PFSK-1 (cell line): ENCODE data around the gene FBXW11. TPM values are rescaled to one million over a fixed set of nuclear protein-coding genes. Genes with fewer than 3 reads are reported as not detected.

ENCODE experiments used
- FOXP2 ChIP-seq: optimal IDR thresholded peaks from 2 replicates; pipeline ENCODE3; 2011; ENCODE audit warnings: borderline replicate concordance, control low read depth, inconsistent platforms; ENCODE audit not compliant: insufficient read depth; ENCODE audit errors: extremely low read length, extremely low read depth
- POLR2AphosphoS5 ChIP-seq: IDR thresholded peaks from 2 replicates; pipeline ENCODE4 v1.6.1; 2012; ENCODE audit warnings: low read depth, mild to moderate bottlenecking, control low read depth, low read length, moderate library complexity
- SIN3A ChIP-seq: IDR thresholded peaks from 2 replicates; pipeline ENCODE4 v1.6.1; 2012; ENCODE audit warnings: mild to moderate bottlenecking, low read length, moderate library complexity, borderline replicate concordance; ENCODE audit not compliant: insufficient read depth
- TAF1 ChIP-seq: IDR thresholded peaks from 2 replicates; pipeline ENCODE4 v1.6.1; 2012; ENCODE audit warnings: low read length, control low read depth, borderline replicate concordance; ENCODE audit not compliant: insufficient read depth
- polyA plus RNA-seq: library from polyadenylated mRNA; unstranded; fragments of >200 nt; gene quantifications from one replicate; pipeline ENCODE4 v1.2.1, GENCODE V29; 2012; ENCODE audit warnings: low read depth, missing spikeins; ENCODE audit not compliant: insufficient read length
- TF ChIP-seq, protein P1 (sequence below), 2 experiments: IDR thresholded peaks; 2 replicates each; pipeline versions ENCODE4 v1.6.1 to v1.8.0; 2011 to 2012; ENCODE audit warnings: low read depth in 2 of 2, low read length in 2 of 2, control low read depth in 1 of 2, inconsistent platforms in 1 of 2, mild to moderate bottlenecking in 1 of 2, moderate library complexity in 1 of 2; ENCODE audit not compliant: insufficient read depth in 1 of 2

The FBXW11 gene
- polyA plus RNA-seq: 27.9 TPM

DNA sequence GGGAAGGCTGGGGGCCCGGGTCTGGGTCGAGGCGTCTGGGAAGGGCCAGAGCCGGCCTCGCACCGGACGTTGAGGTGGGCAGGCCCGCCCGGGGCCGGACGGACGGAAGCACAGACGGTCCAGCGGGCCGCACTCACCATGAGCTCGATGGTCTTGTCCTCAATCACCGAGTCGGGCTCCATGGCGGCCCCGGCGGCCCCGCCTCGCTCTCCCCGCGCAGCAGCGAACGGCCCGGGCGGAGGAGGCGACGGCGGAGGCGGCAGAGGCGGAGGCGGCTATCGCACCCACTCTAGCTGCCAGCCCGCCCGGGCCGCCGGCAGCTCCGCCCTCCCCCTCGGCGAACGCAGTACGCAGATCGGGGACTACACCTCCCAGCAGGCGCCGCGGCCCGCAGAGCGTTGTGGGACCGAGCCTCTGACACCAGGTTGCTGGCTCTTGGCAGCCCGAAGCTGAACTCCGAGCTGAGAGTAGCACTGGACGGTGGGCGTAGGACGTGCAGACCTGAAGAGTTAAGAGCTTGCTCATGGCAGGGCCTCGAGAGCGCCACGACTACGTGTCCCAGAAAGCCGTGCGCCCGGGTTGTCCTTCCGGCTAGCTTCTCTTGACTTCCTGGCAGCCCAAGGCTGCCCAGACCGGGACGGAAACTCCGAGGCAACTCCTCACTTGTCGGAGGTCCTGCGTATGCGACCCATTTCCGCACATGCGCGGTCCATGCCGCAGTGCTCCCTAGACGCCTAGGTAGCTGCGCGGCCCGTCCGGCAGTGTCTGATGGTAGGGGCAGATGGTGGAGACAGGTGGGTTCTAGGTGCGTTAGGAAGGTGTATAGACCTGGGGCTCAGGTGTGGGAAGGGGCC, at the start of gene FBXW11:
Gene FBXW11 (minus strand): TSS at position 318 of the 854 bp plus-strand sequence. CDS start 136 bp downstream, at position 182.
- TF ChIP-seq FOXP2 (peak; percentile 50), TAF1 (peak; percentile 82; the same call in 1 of the 2 replicates), POLR2AphosphoS5 (peak; percentile 95)
- TF ChIP-seq, protein P1, sequence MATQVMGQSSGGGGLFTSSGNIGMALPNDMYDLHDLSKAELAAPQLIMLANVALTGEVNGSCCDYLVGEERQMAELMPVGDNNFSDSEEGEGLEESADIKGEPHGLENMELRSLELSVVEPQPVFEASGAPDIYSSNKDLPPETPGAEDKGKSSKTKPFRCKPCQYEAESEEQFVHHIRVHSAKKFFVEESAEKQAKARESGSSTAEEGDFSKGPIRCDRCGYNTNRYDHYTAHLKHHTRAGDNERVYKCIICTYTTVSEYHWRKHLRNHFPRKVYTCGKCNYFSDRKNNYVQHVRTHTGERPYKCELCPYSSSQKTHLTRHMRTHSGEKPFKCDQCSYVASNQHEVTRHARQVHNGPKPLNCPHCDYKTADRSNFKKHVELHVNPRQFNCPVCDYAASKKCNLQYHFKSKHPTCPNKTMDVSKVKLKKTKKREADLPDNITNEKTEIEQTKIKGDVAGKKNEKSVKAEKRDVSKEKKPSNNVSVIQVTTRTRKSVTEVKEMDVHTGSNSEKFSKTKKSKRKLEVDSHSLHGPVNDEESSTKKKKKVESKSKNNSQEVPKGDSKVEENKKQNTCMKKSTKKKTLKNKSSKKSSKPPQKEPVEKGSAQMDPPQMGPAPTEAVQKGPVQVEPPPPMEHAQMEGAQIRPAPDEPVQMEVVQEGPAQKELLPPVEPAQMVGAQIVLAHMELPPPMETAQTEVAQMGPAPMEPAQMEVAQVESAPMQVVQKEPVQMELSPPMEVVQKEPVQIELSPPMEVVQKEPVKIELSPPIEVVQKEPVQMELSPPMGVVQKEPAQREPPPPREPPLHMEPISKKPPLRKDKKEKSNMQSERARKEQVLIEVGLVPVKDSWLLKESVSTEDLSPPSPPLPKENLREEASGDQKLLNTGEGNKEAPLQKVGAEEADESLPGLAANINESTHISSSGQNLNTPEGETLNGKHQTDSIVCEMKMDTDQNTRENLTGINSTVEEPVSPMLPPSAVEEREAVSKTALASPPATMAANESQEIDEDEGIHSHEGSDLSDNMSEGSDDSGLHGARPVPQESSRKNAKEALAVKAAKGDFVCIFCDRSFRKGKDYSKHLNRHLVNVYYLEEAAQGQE (IDR thresholded peaks at IDR 0.05; ENCODE audit: insufficient read depth in 1 of 2, low read depth in 2 of 2, low read length in 2 of 2): no peak

DNA sequence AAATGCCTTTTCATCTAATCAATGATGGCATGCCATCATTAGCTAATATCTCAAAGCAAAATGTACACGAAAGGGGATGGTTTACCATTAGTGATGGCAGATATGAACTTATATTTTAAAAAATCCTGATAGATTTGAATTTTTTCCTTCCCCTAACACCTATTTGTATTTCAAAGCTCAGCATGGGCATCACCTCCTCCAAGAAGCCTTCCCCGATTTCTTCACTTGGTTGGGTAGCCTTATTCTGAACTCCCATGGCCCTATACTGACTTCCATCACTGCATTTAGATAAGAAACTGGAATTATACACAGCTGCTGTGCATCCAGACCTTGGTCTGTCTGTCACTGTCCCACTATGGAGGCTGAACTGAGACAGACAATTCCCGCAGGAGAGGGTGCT, 49.6 kb upstream of the FBXW11 start:
- TF ChIP-seq POLR2AphosphoS5 (no peak), FOXP2 (no peak), TAF1 (no peak), SIN3A (no peak)
- TF ChIP-seq, protein P1 (IDR thresholded peaks at IDR 0.05; ENCODE audit: insufficient read depth in 1 of 2, low read depth in 2 of 2, low read length in 2 of 2): no peak

DNA sequence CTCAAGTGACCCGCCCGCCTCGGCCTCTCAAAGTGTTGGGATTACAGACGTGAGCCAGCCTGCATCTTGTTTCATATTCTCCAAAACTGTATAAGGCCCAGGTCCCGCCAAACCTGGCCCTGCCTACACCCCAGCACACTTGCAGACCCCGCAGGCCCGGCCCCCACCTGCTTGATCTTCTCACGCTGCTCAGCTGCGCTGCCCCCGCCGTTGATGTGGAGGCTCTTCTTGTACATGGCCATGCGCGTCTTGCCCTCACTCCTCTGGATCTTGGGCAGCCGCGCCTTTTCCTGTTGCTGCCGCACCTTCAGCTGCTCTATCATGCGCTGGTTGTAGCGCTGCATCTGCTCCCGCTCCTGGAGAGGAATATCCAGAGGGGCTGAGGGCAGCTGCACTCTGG, 49.0 kb upstream of the FBXW11 start:
- TF ChIP-seq TAF1 (no peak), POLR2AphosphoS5 (no peak), FOXP2 (no peak), SIN3A (no peak)
- TF ChIP-seq, protein P1 (IDR thresholded peaks at IDR 0.05; ENCODE audit: insufficient read depth in 1 of 2, low read depth in 2 of 2, low read length in 2 of 2): no peak

DNA sequence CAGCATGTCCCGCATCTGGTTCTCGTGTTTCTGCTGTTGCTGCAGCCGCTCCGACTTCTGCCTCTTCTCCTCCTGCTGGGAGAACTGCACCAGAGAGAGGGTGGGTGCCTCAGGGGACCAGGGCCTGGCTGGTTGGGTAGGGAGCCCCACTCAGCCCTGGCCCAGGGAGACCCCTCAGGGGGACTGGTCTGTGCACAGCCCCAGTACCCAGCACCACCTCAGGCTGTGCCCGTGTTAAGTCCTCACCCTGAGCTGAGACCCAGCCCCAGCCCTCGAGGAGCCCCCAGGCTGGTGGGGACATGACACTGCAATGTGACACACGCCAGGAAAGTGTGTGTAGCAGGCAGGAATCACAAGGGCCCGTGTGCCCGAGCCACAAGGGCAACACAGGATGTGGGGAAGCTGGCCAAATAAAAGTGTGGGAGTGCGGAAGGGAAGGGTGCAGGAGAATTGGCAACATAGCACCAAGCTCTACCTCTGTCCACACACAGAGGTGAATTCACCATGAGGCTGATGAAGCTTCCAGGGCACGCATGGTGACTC, 48.2 kb upstream of the FBXW11 start:
- TF ChIP-seq FOXP2 (no peak), SIN3A (no peak), TAF1 (no peak), POLR2AphosphoS5 (no peak)
- TF ChIP-seq, protein P1 (IDR thresholded peaks at IDR 0.05; ENCODE audit: insufficient read depth in 1 of 2, low read depth in 2 of 2, low read length in 2 of 2): no peak
